Progenitor cell of endocrine pancreas (in vitro differentiated cells): ENCODE measurements around the gene ALKBH5. TPM values are rescaled to one million over a fixed set of nuclear protein-coding genes. Genes with fewer than 3 reads are reported as not detected.

ENCODE experiments used
- DNase-seq: peaks from one replicate; pipeline ENCODE4 v3.0.0; 2021; ENCODE audit warnings: low spot score; ENCODE audit not compliant: unreplicated experiment
- H3K27ac Mint-ChIP-seq: 2 replicates; pipeline ENCODE4 v1.8.0; 2021; ENCODE audit warnings: mild to moderate bottlenecking, moderate library complexity, mixed read lengths
- H3K27me3 Mint-ChIP-seq: 2 replicates; pipeline ENCODE4 v1.8.0; 2021; ENCODE audit warnings: mixed read lengths
- H3K36me3 Mint-ChIP-seq: 2 replicates; pipeline ENCODE4 v1.8.0; 2022; ENCODE audit warnings: mixed read lengths; ENCODE audit not compliant: insufficient read depth
- H3K4me1 Mint-ChIP-seq: 2 replicates; pipeline ENCODE4 v1.8.0; 2021; ENCODE audit warnings: low read depth, mixed read lengths
- H3K4me3 Mint-ChIP-seq: 2 replicates; pipeline ENCODE4 v1.8.0; 2021; ENCODE audit warnings: low read depth, mild to moderate bottlenecking, moderate library complexity, mixed read lengths
- H3K9me3 Mint-ChIP-seq: 2 replicates; pipeline ENCODE4 v1.8.0; 2021; ENCODE audit warnings: low read depth, mixed read lengths
- total RNA-seq: library from RNA; stranded (reverse); gene quantifications from 2 replicates; pipeline ENCODE4 v1.2.1, GENCODE V29; 2021
- TF ChIP-seq, protein P1 (sequence below): fragments of 200-600 bp; sonication (generic); IDR thresholded peaks from one replicate; pipeline ENCODE4 v1.5.0; 2021; ENCODE audit warnings: antibody characterized with exemption, mild to moderate bottlenecking; ENCODE audit not compliant: unreplicated experiment

ALKBH5 gene
- total RNA-seq, 1 donor from 2014 or later: 78.1 TPM

DNA sequence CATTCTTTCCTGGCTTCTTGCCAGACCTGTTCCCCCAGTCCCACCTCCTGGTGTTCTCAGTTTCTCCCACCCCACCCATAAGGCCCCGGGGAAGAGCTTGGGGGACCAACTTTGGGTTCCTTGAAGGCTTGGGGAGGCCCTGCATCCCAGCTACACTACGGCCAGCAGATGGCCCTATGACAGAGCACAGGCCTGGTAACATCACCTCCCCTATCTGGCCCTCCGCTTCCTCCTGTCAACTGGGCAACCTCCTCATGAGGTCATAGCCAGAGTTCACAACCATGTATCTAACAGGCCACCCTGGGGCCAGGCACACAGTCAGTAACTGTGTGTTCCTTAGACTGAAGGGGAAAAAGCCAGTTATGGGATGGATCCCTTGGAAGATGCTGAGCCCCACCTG lies 43.7 kb upstream of the ALKBH5 start:
- no peak for DNase-seq
- Mint-ChIP-seq H3K36me3 (no peaks in the 10 kb centered on the region), H3K27ac (peak overlapping the region; percentile 80), H3K4me3 (no peak overlapping the region), H3K4me1 (peaks cover 7% of the 10 kb centered on the region), H3K27me3 (peaks cover 6% of the 10 kb centered on the region), H3K9me3 (no peaks in the 10 kb centered on the region)
- TF ChIP-seq, protein P1, sequence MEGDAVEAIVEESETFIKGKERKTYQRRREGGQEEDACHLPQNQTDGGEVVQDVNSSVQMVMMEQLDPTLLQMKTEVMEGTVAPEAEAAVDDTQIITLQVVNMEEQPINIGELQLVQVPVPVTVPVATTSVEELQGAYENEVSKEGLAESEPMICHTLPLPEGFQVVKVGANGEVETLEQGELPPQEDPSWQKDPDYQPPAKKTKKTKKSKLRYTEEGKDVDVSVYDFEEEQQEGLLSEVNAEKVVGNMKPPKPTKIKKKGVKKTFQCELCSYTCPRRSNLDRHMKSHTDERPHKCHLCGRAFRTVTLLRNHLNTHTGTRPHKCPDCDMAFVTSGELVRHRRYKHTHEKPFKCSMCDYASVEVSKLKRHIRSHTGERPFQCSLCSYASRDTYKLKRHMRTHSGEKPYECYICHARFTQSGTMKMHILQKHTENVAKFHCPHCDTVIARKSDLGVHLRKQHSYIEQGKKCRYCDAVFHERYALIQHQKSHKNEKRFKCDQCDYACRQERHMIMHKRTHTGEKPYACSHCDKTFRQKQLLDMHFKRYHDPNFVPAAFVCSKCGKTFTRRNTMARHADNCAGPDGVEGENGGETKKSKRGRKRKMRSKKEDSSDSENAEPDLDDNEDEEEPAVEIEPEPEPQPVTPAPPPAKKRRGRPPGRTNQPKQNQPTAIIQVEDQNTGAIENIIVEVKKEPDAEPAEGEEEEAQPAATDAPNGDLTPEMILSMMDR: no peak

DNA sequence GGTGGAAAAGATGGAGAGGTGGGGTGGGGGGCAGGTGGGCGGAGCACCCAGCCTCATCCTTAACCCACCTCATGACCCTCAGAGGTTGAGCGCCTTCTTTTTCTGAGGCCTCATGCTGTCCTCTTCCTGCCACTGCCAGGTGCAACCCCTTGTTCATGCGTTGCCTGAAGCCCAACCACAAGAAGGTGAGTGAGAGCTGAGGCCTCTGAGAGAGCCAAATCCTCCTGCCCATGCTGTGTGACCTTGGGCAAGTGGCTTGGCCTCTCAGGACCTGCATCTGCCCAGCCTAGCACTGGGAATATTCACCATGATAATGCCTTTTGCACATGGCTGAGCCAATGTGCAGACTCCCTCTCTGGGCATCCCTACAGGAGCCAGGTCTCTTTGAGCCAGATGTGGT lies 43.0 kb upstream of the ALKBH5 start:
- TF ChIP-seq, protein P1: no peak
- no peaks in the 10 kb centered on the region for H3K9me3 Mint-ChIP-seq

DNA sequence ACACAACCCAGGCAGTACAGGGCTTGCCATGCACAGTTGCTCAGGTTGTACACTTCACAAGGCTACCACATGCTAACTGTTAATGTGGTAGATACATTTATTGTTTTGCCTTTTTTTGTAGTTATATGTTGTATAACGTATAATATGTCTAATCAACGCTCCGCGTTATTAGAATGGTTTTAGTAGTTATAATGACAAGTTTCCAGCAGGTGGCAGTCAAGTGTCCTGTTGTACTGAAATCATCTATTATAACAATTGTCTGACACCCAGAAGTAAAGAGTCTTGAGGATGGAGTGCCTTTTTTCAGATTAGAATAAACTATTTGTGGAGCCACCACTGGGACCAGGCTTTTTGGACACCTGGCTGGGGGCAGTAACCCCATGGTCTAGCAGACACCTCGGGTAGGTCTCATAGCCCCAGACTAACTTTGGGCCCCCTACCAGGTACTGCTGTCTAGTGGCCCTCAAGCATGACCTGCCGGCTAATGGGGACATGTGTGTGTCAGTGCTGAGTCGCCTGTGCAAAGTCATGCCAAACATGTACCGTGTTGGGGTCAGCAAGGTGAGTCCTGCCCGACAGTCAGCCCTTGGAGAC lies 42.3 kb upstream of the ALKBH5 start:
- no peak overlapping the region for H3K4me3 Mint-ChIP-seq
- no peaks in the 10 kb centered on the region for H3K36me3 Mint-ChIP-seq
- DNase-seq: no peak
- no peaks in the 10 kb centered on the region for H3K9me3 Mint-ChIP-seq
- peaks cover 7% of the 10 kb centered on the region for H3K4me1 Mint-ChIP-seq
- H3K27me3 Mint-ChIP-seq: no peaks in the 10 kb centered on the region
- no peak overlapping the region for H3K27ac Mint-ChIP-seq
- TF ChIP-seq, protein P1: peak; percentile 73

More for the DNA sequence above, 43.0 kb upstream of the ALKBH5 start:
- H3K4me3 Mint-ChIP-seq: no peak overlapping the region
- no peaks in the 10 kb centered on the region for H3K36me3 Mint-ChIP-seq
- DNase-seq: no peak
- no peak overlapping the region for H3K27ac Mint-ChIP-seq
- H3K4me1 Mint-ChIP-seq: peaks cover 7% of the 10 kb centered on the region
- peaks cover 5% of the 10 kb centered on the region for H3K27me3 Mint-ChIP-seq

DNA sequence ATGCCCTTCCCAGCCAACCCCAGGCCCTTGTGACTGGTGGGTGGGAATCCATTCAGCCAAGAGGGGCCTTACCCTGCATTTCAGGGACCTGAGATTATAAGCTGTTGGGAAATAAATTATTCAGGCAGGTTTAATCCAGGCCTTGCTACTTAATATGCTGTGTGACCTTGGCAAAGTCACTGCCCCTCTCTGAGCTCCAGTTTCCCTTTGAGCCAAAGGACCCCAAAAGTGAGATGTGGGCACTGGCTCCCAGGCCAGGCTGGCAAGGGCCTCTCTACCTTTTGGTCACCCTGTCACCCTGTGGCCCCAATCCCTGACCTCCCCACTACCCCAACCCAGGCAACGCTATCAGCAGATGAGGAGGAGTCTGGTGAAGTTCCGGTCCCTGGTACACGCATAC lies 41.2 kb upstream of the ALKBH5 start:
- Mint-ChIP-seq H3K9me3 (no peaks in the 10 kb centered on the region), H3K36me3 (no peaks in the 10 kb centered on the region), H3K27ac (no peak overlapping the region), H3K27me3 (no peaks in the 10 kb centered on the region), H3K4me3 (no peak overlapping the region), H3K4me1 (peaks cover 7% of the 10 kb centered on the region)
- TF ChIP-seq, protein P1: no peak
- no peak for DNase-seq

DNA sequence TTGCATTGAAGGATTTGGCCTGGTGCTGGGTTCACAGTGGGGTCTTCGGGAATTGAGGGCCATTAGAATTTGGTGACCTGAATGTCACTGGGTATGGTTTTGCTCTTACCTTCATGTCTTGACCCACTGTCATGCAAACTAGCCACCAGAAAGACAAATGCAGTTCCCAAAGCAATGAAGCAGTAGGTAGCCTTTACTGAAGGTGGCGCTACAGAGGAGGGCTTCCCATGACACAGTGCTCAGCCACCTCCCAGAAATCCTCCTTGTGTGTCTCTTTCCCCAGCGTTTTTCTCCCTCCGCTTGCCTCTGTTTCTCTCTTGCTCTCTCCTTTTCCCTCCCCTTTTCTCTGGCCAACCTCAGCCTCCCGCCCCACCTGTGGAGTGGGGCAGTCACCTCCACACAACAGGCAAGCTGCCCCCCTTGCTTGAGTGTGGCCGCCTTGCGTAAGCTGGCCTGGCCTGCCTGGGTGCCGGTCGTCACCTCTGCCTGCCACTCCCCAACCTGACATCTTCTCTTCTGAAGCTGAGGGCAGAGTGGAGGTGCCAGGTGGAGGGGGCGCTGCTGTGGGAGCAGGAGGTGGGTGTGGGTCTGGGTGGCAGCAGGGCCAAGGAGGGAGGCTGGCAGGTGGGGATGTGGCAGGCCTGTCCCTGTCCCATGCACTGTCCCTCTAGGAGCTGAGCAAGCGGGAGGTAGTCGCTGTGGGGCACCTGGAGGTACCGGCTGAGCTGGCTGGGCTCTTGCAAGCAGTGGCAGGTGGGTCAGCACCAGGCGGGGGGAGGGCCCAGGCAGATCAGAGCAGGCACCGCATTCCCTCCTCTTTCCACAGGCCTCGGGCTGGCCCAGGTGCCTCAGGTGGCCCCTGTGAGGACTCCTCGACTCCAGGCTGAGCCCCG lies 40.3 kb upstream of the ALKBH5 start:
- H3K27ac Mint-ChIP-seq: no peak overlapping the region
- peaks cover 6% of the 10 kb centered on the region for H3K4me1 Mint-ChIP-seq
- no peak for DNase-seq
- no peaks in the 10 kb centered on the region for H3K36me3 Mint-ChIP-seq
- H3K4me3 Mint-ChIP-seq: no peak overlapping the region
- H3K27me3 Mint-ChIP-seq: no peaks in the 10 kb centered on the region
- TF ChIP-seq, protein P1: peak; percentile 44
- no peaks in the 10 kb centered on the region for H3K9me3 Mint-ChIP-seq
